ENCODE measurements around the gene FABP1.

DNA sequence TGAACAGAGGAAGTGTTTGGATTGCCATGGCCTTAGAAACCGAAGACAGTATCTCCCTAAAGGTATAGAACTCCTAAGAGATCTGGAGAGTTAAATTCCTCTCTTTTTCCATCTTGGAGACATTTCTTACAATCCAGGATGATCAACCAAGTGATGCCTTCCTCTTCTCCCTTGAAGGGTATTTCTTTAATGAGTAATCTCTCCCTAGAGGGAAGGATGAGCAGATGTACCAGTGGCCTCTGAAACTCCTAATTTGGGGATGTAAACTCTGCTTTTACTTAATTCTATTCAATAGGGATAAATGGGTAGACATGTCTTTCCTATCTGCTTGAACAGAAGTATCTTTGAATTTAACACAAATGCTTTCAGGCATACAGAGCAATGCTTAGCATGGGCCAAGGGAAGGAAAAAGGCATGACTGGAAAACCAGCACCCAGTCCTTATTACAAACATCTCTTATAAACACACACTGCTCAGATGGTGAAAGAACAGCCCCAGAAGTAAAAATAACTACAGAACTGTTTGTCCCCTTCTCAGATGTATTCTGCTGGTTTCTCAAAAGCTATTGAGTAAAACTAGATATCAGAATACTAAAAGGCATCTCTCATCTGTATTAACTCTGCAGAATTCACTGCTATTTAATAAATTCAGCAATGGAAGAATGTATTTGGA, 37.6 kb upstream of the FABP1 start:
- TF ChIP-seq, protein P1, sequence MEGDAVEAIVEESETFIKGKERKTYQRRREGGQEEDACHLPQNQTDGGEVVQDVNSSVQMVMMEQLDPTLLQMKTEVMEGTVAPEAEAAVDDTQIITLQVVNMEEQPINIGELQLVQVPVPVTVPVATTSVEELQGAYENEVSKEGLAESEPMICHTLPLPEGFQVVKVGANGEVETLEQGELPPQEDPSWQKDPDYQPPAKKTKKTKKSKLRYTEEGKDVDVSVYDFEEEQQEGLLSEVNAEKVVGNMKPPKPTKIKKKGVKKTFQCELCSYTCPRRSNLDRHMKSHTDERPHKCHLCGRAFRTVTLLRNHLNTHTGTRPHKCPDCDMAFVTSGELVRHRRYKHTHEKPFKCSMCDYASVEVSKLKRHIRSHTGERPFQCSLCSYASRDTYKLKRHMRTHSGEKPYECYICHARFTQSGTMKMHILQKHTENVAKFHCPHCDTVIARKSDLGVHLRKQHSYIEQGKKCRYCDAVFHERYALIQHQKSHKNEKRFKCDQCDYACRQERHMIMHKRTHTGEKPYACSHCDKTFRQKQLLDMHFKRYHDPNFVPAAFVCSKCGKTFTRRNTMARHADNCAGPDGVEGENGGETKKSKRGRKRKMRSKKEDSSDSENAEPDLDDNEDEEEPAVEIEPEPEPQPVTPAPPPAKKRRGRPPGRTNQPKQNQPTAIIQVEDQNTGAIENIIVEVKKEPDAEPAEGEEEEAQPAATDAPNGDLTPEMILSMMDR (IDR thresholded peaks at IDR 0.05) = no peak
- no peak for TF ChIP-seq POLR2AphosphoS5 (IDR thresholded peaks at IDR 0.05)

Data from upper lobe of left lung (tissue), 4 donors.